Measurements from ENCODE around the gene IQSEC1. TPM values are rescaled to one million over a fixed set of nuclear protein-coding genes. Genes with fewer than 3 reads are reported as not detected.

The IQSEC1 gene
- total RNA-seq, 2 experiments from 2014 or later = 31.7 to 39.2 TPM

DNA sequence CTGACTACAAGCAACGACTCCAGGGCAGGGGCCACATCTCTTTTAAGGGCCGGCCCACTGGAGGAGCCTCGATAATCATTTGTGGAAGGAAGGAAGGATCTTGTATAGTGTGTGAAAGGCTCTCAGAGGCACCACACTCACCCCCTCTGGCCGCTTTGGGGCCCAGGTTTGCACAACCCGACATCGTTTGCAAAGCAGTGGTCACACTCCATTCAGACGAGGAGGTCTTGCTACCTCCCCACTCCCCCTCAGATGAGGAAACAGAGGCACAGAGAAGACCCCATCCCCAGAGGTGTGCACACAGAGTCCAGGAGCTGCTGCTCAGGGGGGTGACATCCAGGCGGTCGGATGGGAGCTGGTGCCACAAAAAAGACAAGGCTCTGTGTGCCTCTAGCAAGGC, 29.6 kb downstream of the IQSEC1 start:
- Mint-ChIP-seq H3K36me3 (ENCODE audit: low read depth) (peaks cover 1% of the 10 kb centered on the region), H3K4me3 (no peak overlapping the region), H3K9me3 (no peaks in the 10 kb centered on the region), H3K27me3 (no peaks in the 10 kb centered on the region), H3K4me1 (ENCODE audit: low read depth) (peaks cover 29% of the 10 kb centered on the region), H3K27ac (no peak overlapping the region)
- CTCF ChIA-PET = interaction anchor here (1.4 kb wide), 1 partner anchor 48 kb away, joined by 3 read pairs; no protein-coding TSS in a partner anchor
- TF ChIP-seq, protein P1, sequence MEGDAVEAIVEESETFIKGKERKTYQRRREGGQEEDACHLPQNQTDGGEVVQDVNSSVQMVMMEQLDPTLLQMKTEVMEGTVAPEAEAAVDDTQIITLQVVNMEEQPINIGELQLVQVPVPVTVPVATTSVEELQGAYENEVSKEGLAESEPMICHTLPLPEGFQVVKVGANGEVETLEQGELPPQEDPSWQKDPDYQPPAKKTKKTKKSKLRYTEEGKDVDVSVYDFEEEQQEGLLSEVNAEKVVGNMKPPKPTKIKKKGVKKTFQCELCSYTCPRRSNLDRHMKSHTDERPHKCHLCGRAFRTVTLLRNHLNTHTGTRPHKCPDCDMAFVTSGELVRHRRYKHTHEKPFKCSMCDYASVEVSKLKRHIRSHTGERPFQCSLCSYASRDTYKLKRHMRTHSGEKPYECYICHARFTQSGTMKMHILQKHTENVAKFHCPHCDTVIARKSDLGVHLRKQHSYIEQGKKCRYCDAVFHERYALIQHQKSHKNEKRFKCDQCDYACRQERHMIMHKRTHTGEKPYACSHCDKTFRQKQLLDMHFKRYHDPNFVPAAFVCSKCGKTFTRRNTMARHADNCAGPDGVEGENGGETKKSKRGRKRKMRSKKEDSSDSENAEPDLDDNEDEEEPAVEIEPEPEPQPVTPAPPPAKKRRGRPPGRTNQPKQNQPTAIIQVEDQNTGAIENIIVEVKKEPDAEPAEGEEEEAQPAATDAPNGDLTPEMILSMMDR (IDR thresholded peaks at IDR 0.05) = no peak
- ATAC-seq (no peak), DNase-seq (no peak)
- intact Hi-C loops (cut with micrococcal nuclease) = no loop called here
- POLR2A ChIA-PET = interaction anchor here (1.4 kb wide), 1 partner anchor 8 kb away, joined by 4 read pairs; no protein-coding TSS in a partner anchor

DNA sequence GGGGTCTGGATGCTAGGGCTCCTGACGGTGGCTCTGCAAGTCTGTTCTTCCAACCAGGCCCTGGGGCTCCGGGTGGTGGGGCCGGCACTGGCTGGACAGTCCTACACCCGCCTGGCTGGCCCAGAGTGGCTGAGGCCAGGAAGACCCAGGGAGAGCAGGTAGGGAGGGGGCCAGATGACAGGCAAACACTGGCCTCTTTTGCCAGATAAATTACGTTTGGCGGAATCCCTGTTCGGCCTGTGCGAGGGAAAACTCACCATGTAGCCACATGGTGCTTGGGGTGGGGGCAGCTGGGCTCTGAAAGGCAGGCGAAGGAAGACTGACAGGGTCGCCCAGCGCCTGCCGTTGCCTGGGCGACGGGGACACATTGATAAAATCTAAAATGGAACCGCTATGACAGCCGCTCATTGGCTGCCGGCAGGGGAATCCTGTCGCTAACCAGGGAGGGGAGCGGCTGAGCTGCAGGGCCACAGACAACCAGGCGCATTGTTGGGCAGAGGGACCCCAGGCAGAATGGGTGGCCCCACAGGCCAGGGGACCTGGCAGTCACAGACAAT, 30.4 kb downstream of the IQSEC1 start:
- no peak for DNase-seq
- POLR2A ChIA-PET = no interaction called here

DNA sequence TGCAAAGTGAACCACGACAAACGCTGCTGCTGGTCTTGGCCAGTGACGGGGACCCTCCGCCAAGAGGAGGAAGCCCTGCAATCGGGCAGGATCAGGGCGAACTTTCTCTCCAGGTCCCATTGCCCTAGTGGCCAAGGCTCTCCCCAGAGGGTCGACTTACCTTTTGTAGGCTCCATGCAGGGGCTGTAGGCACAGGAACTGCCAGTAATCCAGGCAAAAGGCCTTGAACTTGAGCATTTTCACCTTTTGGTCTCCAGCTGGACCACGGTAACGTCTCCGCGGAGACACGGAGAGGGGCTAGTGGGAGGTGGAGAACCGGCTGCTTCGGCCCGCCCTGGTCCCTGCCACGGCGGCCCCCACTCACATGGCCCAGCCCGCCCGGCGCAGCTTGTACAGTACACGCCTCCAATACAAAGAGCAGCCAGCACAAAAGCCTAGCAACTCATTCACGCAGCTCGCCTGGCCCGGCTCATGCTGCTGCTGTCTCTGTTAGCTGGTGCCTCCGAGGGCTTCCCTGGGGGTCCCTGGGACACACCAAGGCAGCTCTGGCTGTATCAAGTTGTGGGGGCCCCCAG, 31.0 kb downstream of the IQSEC1 start:
- H3K27ac Mint-ChIP-seq = no peak overlapping the region
- POLR2A ChIA-PET = no interaction called here
- no peaks in the 10 kb centered on the region for H3K9me3 Mint-ChIP-seq
- CTCF ChIA-PET = no interaction called here
- no peak for DNase-seq
- intact Hi-C loops (cut with micrococcal nuclease) = no loop called here
- no peak overlapping the region for H3K4me3 Mint-ChIP-seq
- H3K27me3 Mint-ChIP-seq = no peaks in the 10 kb centered on the region
- no peak for ATAC-seq
- peaks cover 1% of the 10 kb centered on the region for H3K36me3 Mint-ChIP-seq (ENCODE audit: low read depth)
- H3K4me1 Mint-ChIP-seq (ENCODE audit: low read depth) = peaks cover 29% of the 10 kb centered on the region
- TF ChIP-seq, protein P1 (IDR thresholded peaks at IDR 0.05) = no peak

More for the DNA sequence above, 30.4 kb downstream of the IQSEC1 start:
- H3K36me3 Mint-ChIP-seq (ENCODE audit: low read depth) = peaks cover 1% of the 10 kb centered on the region
- no peaks in the 10 kb centered on the region for H3K9me3 Mint-ChIP-seq
- TF ChIP-seq, protein P1 (IDR thresholded peaks at IDR 0.05) = no peak
- H3K27me3 Mint-ChIP-seq = no peaks in the 10 kb centered on the region
- CTCF ChIA-PET = no interaction called here
- intact Hi-C loops (cut with micrococcal nuclease) = no loop called here
- H3K27ac Mint-ChIP-seq = no peak overlapping the region
- H3K4me1 Mint-ChIP-seq (ENCODE audit: low read depth) = peaks cover 29% of the 10 kb centered on the region
- no peak for ATAC-seq
- H3K4me3 Mint-ChIP-seq = no peak overlapping the region

DNA sequence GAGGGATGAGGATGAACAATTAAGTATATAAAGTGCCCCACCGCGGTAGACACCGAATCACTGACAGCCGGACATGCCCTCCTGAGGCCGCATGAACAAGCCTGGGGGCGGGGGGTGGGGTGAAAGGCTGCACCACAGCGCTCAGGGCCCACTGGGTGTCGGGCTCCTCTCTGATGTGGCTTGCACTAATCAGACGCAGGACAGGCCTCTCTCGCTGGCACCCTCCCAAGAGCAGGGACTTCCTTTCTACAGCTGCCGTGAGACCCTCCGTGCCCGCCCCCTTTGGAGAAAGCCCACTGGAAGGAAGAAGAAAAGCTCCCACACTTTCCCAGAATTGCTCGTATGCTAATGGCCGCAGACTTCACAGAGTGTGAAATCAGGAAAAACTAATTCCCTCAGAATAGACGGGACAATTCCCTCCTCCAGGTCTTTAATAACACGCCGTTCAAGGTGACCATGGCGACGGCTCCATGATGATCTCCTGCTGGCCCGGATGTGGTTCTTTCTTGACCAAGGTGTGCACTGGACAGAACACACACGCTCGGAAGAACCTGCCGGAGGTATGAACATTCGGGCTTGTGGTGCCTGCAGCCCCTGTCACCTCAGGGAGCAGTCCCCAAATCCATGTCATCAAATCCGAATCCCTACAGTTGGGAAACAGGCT, 32.0 kb downstream of the IQSEC1 start:
- no peaks in the 10 kb centered on the region for H3K27me3 Mint-ChIP-seq
- H3K4me1 Mint-ChIP-seq (ENCODE audit: low read depth) = peaks cover 23% of the 10 kb centered on the region
- TF ChIP-seq, protein P1 (IDR thresholded peaks at IDR 0.05) = no peak
- ChIA-PET CTCF (no interaction called here), POLR2A (no interaction called here)
- intact Hi-C loops (cut with micrococcal nuclease) = no loop called here
- H3K9me3 Mint-ChIP-seq = no peaks in the 10 kb centered on the region
- no peak overlapping the region for H3K27ac Mint-ChIP-seq
- ATAC-seq (no peak), DNase-seq (no peak)
- no peaks in the 10 kb centered on the region for H3K36me3 Mint-ChIP-seq (ENCODE audit: low read depth)
- H3K4me3 Mint-ChIP-seq = no peak overlapping the region
